MCF 10A (cell line): ENCODE results near the gene LUZP1. TPM values are rescaled to one million over a fixed set of nuclear protein-coding genes. Genes with fewer than 3 reads are reported as not detected.

Experiments used
- BruUV-seq: library from RNA; stranded (reverse); fragments of 400-500 nt; replicated peaks from 2 replicates; lab custom pipeline; 2021; lab: Mats Ljungman, UMichigan
- CTCF ChIA-PET: fragments of 300-600 bp; sonication (Branson Sonifier 250); formaldehyde crosslinking; extraction: SDS; loops from one replicate; lab custom pipeline; 2021; ENCODE audit warnings: antibody characterized with exemption, inconsistent platforms; lab: Yijun Ruan, JAX
- POLR2A ChIA-PET: fragments of 300-600, 350-650 bp; sonication (Branson Sonifier 250); formaldehyde crosslinking; extraction: SDS; loops from one replicate; lab custom pipeline; 2020; ENCODE audit warnings: antibody characterized with exemption, inconsistent platforms; lab: Yijun Ruan, JAX
- DNase-seq: peaks from one replicate; pipeline ENCODE4 v3.0.0-alpha.2; 2018; ENCODE audit not compliant: unreplicated experiment
- H3K27ac Mint-ChIP-seq: one replicate; pipeline ENCODE4 v1.8.0; 2022; ENCODE audit warnings: mild to moderate bottlenecking, low read depth, mixed read lengths; ENCODE audit not compliant: unreplicated experiment
- H3K27me3 Mint-ChIP-seq: one replicate; pipeline ENCODE4 v1.8.0; 2022; ENCODE audit warnings: mixed read lengths; ENCODE audit not compliant: insufficient read depth, unreplicated experiment
- H3K36me3 Mint-ChIP-seq: one replicate; pipeline ENCODE4 v1.8.0; 2022; ENCODE audit warnings: mild to moderate bottlenecking, moderate library complexity, mixed read lengths; ENCODE audit not compliant: insufficient read depth, unreplicated experiment
- H3K4me1 Mint-ChIP-seq: one replicate; pipeline ENCODE4 v1.8.0; 2022; ENCODE audit warnings: mixed read lengths; ENCODE audit not compliant: insufficient read depth, unreplicated experiment
- H3K4me3 Mint-ChIP-seq: one replicate; pipeline ENCODE4 v1.8.0; 2022; ENCODE audit warnings: mild to moderate bottlenecking, moderate library complexity, mixed read lengths; ENCODE audit not compliant: unreplicated experiment
- H3K9me3 Mint-ChIP-seq: one replicate; pipeline ENCODE4 v1.8.0; 2022; ENCODE audit warnings: mixed read lengths; ENCODE audit not compliant: unreplicated experiment
- intact Hi-C: fragments of 100-400 bp; cut with micrococcal nuclease; formaldehyde crosslinking; loops from 2 replicates; pipeline ENCODE4 v1.14.1; 2022
- total RNA-seq: library from RNA; stranded (reverse); gene quantifications from 2 replicates; pipeline ENCODE4 v1.2.3, GENCODE V29; 2022
- TF ChIP-seq, protein P1 (sequence below): fragments of 200-600 bp; IDR thresholded peaks from one replicate; pipeline ENCODE4 v1.8.0; 2022; ENCODE audit warnings: antibody characterized with exemption, mild to moderate bottlenecking; ENCODE audit not compliant: unreplicated experiment

The LUZP1 gene
- total RNA-seq, 1 experiment from 2014 or later = 37.2 TPM

- intact Hi-C loops = no loop called here
- H3K36me3 Mint-ChIP-seq = peaks cover 52% of the 10 kb centered on the region
- no peaks in the 10 kb centered on the region for H3K9me3 Mint-ChIP-seq
- ChIA-PET POLR2A (interaction anchor here (0.5 to 1.3 kb wide), 3 partner anchors 8 to 57 kb away, joined by 3 to 5 read pairs (median 3); no protein-coding TSS in a partner anchor), CTCF (interaction anchor here (0.6 to 1.0 kb wide), 2 partner anchors 15 to 1035 kb away, joined by 3 read pairs; no protein-coding TSS in a partner anchor)
- TF ChIP-seq, protein P1, sequence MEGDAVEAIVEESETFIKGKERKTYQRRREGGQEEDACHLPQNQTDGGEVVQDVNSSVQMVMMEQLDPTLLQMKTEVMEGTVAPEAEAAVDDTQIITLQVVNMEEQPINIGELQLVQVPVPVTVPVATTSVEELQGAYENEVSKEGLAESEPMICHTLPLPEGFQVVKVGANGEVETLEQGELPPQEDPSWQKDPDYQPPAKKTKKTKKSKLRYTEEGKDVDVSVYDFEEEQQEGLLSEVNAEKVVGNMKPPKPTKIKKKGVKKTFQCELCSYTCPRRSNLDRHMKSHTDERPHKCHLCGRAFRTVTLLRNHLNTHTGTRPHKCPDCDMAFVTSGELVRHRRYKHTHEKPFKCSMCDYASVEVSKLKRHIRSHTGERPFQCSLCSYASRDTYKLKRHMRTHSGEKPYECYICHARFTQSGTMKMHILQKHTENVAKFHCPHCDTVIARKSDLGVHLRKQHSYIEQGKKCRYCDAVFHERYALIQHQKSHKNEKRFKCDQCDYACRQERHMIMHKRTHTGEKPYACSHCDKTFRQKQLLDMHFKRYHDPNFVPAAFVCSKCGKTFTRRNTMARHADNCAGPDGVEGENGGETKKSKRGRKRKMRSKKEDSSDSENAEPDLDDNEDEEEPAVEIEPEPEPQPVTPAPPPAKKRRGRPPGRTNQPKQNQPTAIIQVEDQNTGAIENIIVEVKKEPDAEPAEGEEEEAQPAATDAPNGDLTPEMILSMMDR = no peak
- H3K27ac Mint-ChIP-seq = no peak overlapping the region
- peaks cover 6% of the 10 kb centered on the region for H3K4me1 Mint-ChIP-seq
- H3K27me3 Mint-ChIP-seq = no peaks in the 10 kb centered on the region
- no peak for DNase-seq
- H3K4me3 Mint-ChIP-seq = no peak overlapping the region
- BruUV-seq = no TSS peak
These were observed 102.6 kb downstream of the LUZP1 start for GRCh38 chr1:23066075-23066474.

DNA sequence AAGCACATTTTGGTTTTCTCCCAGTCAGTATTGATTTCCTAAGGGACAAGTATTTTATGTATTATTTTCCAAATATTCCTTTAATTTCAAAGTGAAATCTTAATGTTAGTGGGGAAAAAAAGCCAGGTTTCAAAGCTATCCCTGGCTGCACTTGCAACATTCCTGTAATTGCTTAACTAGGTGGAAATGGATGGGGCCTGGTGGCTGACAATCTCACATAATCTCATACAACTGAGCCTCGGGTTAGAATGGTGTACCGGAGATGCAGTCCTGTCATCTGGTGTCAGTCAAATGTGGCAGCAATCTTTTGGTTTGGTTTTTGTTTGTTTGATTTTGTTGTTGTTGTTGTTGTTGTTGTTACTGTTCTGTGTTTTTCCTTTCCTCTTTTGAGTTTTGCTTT is 103.3 kb downstream of the LUZP1 start:
- TF ChIP-seq, protein P1 = no peak
- Mint-ChIP-seq H3K27me3 (no peaks in the 10 kb centered on the region), H3K4me1 (peaks cover 6% of the 10 kb centered on the region), H3K27ac (no peak overlapping the region), H3K36me3 (peaks cover 52% of the 10 kb centered on the region), H3K9me3 (no peaks in the 10 kb centered on the region), H3K4me3 (no peak overlapping the region)
- POLR2A ChIA-PET = no interaction called here
- CTCF ChIA-PET = no interaction called here
- DNase-seq = no peak
- BruUV-seq = no TSS peak
- intact Hi-C loops = no loop called here

- BruUV-seq = no TSS peak
- intact Hi-C loops = no loop called here
- ChIA-PET POLR2A (interaction anchor here (0.6 to 0.9 kb wide), 3 partner anchors 9 to 297 kb away, joined by 3 read pairs; no protein-coding TSS in a partner anchor), CTCF (interaction anchor here (0.6 to 1.7 kb wide), 3 partner anchors 37 to 123 kb away, joined by 3 to 4 read pairs (median 3); no protein-coding TSS in a partner anchor)
- TF ChIP-seq, protein P1 = no peak
- peaks cover 55% of the 10 kb centered on the region for H3K36me3 Mint-ChIP-seq
- no peak overlapping the region for H3K4me3 Mint-ChIP-seq
- no peak overlapping the region for H3K27ac Mint-ChIP-seq
- H3K9me3 Mint-ChIP-seq = no peaks in the 10 kb centered on the region
- no peak for DNase-seq
- no peaks in the 10 kb centered on the region for H3K27me3 Mint-ChIP-seq
- peaks cover 6% of the 10 kb centered on the region for H3K4me1 Mint-ChIP-seq
These were observed 106.4 kb downstream of the LUZP1 start for GRCh38 chr1:23062271-23062670.

GRCh38 chr1:23057301-23057700 is 111.4 kb downstream of the LUZP1 start:
- CTCF ChIA-PET = no interaction called here
- intact Hi-C loops = no loop called here
- Mint-ChIP-seq H3K4me3 (no peak overlapping the region), H3K36me3 (peaks cover 77% of the 10 kb centered on the region), H3K27ac (no peak overlapping the region), H3K27me3 (no peaks in the 10 kb centered on the region), H3K9me3 (no peaks in the 10 kb centered on the region), H3K4me1 (no peaks in the 10 kb centered on the region)
- DNase-seq = no peak
- TF ChIP-seq, protein P1 = no peak
- no TSS peak for BruUV-seq
- POLR2A ChIA-PET = interaction anchor here (0.9 to 1.1 kb wide), 2 partner anchors 9 to 227 kb away, joined by 3 read pairs; no protein-coding TSS in a partner anchor
